HCT116 (cell line): Measurements from ENCODE around the gene CLEC16A. TPM values are rescaled to one million over a fixed set of nuclear protein-coding genes. Genes with fewer than 3 reads are reported as not detected.

Experiments used
- ATAC-seq: fragments of 200-7000 bp; cut with Tn5 transposase; 2 replicates; pipeline ENCODE4 v1.9.1; 2020; ENCODE audit warnings: mild to moderate bottlenecking, moderate library complexity
- BruUV-seq: library from RNA; stranded (reverse); fragments of 400-500 nt; replicated peaks from 2 replicates; lab custom pipeline; 2021; lab: Mats Ljungman, UMichigan
- CTCF ChIA-PET: fragments of 300-600 bp; sonication (Branson Sonifier 250); formaldehyde crosslinking; loops from one replicate; lab custom pipeline; 2021; ENCODE audit warnings: antibody characterized with exemption; lab: Charles Lee
- POLR2A ChIA-PET: fragments of 300-600, 350-600 bp; sonication (Branson Sonifier 250); formaldehyde crosslinking; loops from one replicate; lab custom pipeline; 2021; ENCODE audit warnings: antibody characterized with exemption; lab: Charles Lee
- RAD21 ChIA-PET, 2 experiments: fragments of 300-600 bp; sonication (Branson Sonifier 250); formaldehyde crosslinking; loops; one replicate each; lab custom pipeline; 2023; ENCODE audit warnings: low total read pairs in 2 of 2; ENCODE audit not compliant: uncharacterized antibody in 2 of 2, unreplicated experiment in 2 of 2, low non-redundant PET in 1 of 2; lab: Charles Lee
- DNase-seq: peaks from one replicate; pipeline ENCODE4 v3.0.0-alpha.2; 2010; ENCODE audit warnings: low read depth, low spot score
- H2AFZ ChIP-seq: fragments of 200-600 bp; shearing (Covaris generic), sonication (generic); 2 replicates; pipeline ENCODE4 v1.6.1; 2017; ENCODE audit warnings: low read depth, mixed run types, mixed read lengths, antibody characterized with exemption, low read length; ENCODE audit not compliant: poor library complexity, severe bottlenecking
- H3K27ac ChIP-seq: 2 replicates; pipeline ENCODE4 v1.5.1; 2012; ENCODE audit warnings: low read depth, low read length
- H3K27me3 ChIP-seq: fragments of 200-600 bp; sonication (generic); 2 replicates; pipeline ENCODE4 v1.6.1; 2016; ENCODE audit warnings: mixed run types, low read length, mixed read lengths; ENCODE audit not compliant: insufficient read depth
- H3K36me3 ChIP-seq, 2 experiments: fragments of 200-500 bp in 1 of 2; fragments of 200-600 bp in 1 of 2; sonication (Bioruptor generic) in 1 of 2; sonication (generic) in 1 of 2; 2 replicates each; pipeline versions ENCODE4 v1.5.1 to v1.6.1; 2014 to 2016; ENCODE audit warnings: low read length in 2 of 2, inconsistent platforms in 1 of 2, mixed read lengths in 1 of 2, mixed run types in 1 of 2; ENCODE audit not compliant: insufficient read depth in 2 of 2, control insufficient read depth in 1 of 2
- H3K4me1 ChIP-seq, 2 experiments: fragments of 200-600 bp in 1 of 2; sonication (generic) in 1 of 2; 2 replicates each; pipeline versions ENCODE4 v1.5.1 to v1.6.1; 2012 to 2017; ENCODE audit warnings: low read length in 2 of 2, inconsistent platforms in 1 of 2, mild to moderate bottlenecking in 1 of 2, mixed read lengths in 1 of 2, mixed run types in 1 of 2, moderate library complexity in 1 of 2; ENCODE audit not compliant: insufficient read depth in 2 of 2, control insufficient read depth in 1 of 2
- H3K4me2 ChIP-seq: fragments of 200-600 bp; sonication (generic); 2 replicates; pipeline ENCODE4 v1.6.1; 2017; ENCODE audit warnings: mixed run types, low read length, mixed read lengths
- H3K4me3 ChIP-seq, 2 experiments: fragments of 200-600 bp in 1 of 2; sonication (generic) in 1 of 2; replicated peaks in 1 of 2; 2 replicates each; pipeline ENCODE4 v1.5.1; 2011 to 2016; ENCODE audit warnings: low read length in 2 of 2, control low read depth in 1 of 2, low read depth in 1 of 2, mild to moderate bottlenecking in 1 of 2, mixed read lengths in 1 of 2, mixed run types in 1 of 2
- H3K79me2 ChIP-seq: fragments of 200-600 bp; sonication (generic); 2 replicates; pipeline ENCODE4 v1.6.1; 2017; ENCODE audit warnings: mild to moderate bottlenecking, mixed run types, low read length, moderate library complexity, mixed read lengths; ENCODE audit not compliant: insufficient read depth
- H3K9ac ChIP-seq: fragments of 200-600 bp; sonication (generic); 2 replicates; pipeline ENCODE4 v1.6.1; 2016; ENCODE audit warnings: low read length, mixed read lengths
- H3K9me2 ChIP-seq: fragments of 200-600 bp; sonication (generic), shearing (Covaris generic); 2 replicates; pipeline ENCODE4 v1.6.1; 2017; ENCODE audit warnings: mixed run types, mild to moderate bottlenecking, moderate library complexity; ENCODE audit not compliant: insufficient read depth
- H3K9me3 ChIP-seq, 2 experiments: fragments of 200-500 bp in 1 of 2; fragments of 200-600 bp in 1 of 2; sonication (Bioruptor generic) in 1 of 2; sonication (generic) in 1 of 2; 2 replicates each; pipeline ENCODE4 v1.6.1; 2014 to 2017; ENCODE audit warnings: low read length in 2 of 2, mixed read lengths in 2 of 2, inconsistent platforms in 1 of 2, low read depth in 1 of 2, mild to moderate bottlenecking in 1 of 2, mixed run types in 1 of 2, moderate library complexity in 1 of 2; ENCODE audit not compliant: control insufficient read depth in 1 of 2, insufficient read depth in 1 of 2
- H4K20me1 ChIP-seq: fragments of 200-600 bp; sonication (generic), shearing (Covaris generic); 2 replicates; pipeline ENCODE4 v1.6.1; 2017; ENCODE audit warnings: mixed run types, mild to moderate bottlenecking, moderate library complexity; ENCODE audit not compliant: insufficient read depth
- EZH2phosphoT487 ChIP-seq: fragments of 200-600 bp; IDR thresholded peaks from 2 replicates; pipeline ENCODE4 v1.6.1; 2018; ENCODE audit warnings: antibody characterized with exemption, borderline replicate concordance
- JUND ChIP-seq: IDR thresholded peaks from 2 replicates; pipeline ENCODE4 v1.6.1; 2012
- POLR2AphosphoS5 ChIP-seq: IDR thresholded peaks from 2 replicates; pipeline ENCODE4 v1.6.1; 2011; ENCODE audit warnings: mild to moderate bottlenecking, low read depth, low read length, moderate library complexity
- intact Hi-C: fragments of 100-400 bp; cut with micrococcal nuclease; formaldehyde crosslinking; loops from 2 replicates; pipeline ENCODE4 v1.10.0; 2022
- total RNA-seq: library from RNA; stranded (reverse); gene quantifications from one replicate; pipeline ENCODE4 v1.2.1, GENCODE V29; 2021; ENCODE audit not compliant: unreplicated experiment
- TF ChIP-seq, protein P1 (sequence below): IDR thresholded peaks from 2 replicates; pipeline ENCODE4 v1.6.1; 2012; ENCODE audit warnings: low read depth
- TF ChIP-seq, protein P2 (sequence below): IDR thresholded peaks from 2 replicates; pipeline ENCODE4 v1.6.1; 2011; ENCODE audit warnings: mild to moderate bottlenecking, low read length, moderate library complexity; ENCODE audit not compliant: insufficient replicate concordance; ENCODE audit errors: extremely low read depth

Gene CLEC16A
- total RNA-seq, 1 experiment from 2014 or later, result 18.0 TPM

DNA sequence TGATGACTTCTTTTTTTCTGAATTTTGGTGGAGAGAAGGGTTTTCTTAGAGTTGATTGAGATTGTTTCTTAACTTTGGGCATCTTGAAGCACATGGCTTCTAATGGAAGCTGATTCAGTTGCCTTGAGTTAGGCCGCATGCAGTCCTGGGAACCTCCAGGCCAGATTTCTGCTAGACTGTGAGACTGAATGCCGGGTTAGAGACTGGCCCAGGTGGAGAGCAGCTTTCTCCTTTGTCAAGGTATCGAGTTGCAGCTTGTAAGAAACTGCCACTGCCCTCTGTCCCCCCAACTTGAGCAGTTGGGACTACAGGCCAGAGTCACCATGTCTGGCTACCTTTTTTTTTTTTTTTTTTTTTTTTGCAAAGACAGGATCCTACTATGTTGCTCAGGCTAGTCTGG lies 77.6 kb downstream of the CLEC16A start:
- no peak overlapping the region for H3K9ac ChIP-seq
- no peaks in the 10 kb centered on the region for H4K20me1 ChIP-seq
- TF ChIP-seq, protein P1, sequence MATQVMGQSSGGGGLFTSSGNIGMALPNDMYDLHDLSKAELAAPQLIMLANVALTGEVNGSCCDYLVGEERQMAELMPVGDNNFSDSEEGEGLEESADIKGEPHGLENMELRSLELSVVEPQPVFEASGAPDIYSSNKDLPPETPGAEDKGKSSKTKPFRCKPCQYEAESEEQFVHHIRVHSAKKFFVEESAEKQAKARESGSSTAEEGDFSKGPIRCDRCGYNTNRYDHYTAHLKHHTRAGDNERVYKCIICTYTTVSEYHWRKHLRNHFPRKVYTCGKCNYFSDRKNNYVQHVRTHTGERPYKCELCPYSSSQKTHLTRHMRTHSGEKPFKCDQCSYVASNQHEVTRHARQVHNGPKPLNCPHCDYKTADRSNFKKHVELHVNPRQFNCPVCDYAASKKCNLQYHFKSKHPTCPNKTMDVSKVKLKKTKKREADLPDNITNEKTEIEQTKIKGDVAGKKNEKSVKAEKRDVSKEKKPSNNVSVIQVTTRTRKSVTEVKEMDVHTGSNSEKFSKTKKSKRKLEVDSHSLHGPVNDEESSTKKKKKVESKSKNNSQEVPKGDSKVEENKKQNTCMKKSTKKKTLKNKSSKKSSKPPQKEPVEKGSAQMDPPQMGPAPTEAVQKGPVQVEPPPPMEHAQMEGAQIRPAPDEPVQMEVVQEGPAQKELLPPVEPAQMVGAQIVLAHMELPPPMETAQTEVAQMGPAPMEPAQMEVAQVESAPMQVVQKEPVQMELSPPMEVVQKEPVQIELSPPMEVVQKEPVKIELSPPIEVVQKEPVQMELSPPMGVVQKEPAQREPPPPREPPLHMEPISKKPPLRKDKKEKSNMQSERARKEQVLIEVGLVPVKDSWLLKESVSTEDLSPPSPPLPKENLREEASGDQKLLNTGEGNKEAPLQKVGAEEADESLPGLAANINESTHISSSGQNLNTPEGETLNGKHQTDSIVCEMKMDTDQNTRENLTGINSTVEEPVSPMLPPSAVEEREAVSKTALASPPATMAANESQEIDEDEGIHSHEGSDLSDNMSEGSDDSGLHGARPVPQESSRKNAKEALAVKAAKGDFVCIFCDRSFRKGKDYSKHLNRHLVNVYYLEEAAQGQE, result no peak
- TF ChIP-seq POLR2AphosphoS5 (no peak), JUND (no peak), EZH2phosphoT487 (no peak)
- TF ChIP-seq, protein P2, sequence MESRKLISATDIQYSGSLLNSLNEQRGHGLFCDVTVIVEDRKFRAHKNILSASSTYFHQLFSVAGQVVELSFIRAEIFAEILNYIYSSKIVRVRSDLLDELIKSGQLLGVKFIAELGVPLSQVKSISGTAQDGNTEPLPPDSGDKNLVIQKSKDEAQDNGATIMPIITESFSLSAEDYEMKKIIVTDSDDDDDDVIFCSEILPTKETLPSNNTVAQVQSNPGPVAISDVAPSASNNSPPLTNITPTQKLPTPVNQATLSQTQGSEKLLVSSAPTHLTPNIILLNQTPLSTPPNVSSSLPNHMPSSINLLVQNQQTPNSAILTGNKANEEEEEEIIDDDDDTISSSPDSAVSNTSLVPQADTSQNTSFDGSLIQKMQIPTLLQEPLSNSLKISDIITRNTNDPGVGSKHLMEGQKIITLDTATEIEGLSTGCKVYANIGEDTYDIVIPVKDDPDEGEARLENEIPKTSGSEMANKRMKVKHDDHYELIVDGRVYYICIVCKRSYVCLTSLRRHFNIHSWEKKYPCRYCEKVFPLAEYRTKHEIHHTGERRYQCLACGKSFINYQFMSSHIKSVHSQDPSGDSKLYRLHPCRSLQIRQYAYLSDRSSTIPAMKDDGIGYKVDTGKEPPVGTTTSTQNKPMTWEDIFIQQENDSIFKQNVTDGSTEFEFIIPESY, result no peak
- TF ChIP-seq, all 23 proteins: peak for 0
- Histone ChIP-seq H3K4me3 (no peak overlapping the region), H3K27me3 (no peaks in the 10 kb centered on the region), H3K27ac (no peak overlapping the region), H3K4me1 (peaks cover 5 to 23% of the 10 kb centered on the region in 2 experiments; a peak in 3 of 4 replicates), H2AFZ (no peak overlapping the region), H3K9me3 (no peaks in the 10 kb centered on the region), H3K79me2 (no peaks in the 10 kb centered on the region), H3K36me3 (no peaks in the 10 kb centered on the region), H3K9me2 (no peaks in the 10 kb centered on the region), H3K4me2 (no peak overlapping the region)
- no TSS peak for BruUV-seq
- ChIA-PET CTCF (interaction anchor here (0.7 kb wide), 1 partner anchor 39 kb away, joined by 3 read pairs; no protein-coding TSS in a partner anchor), RAD21 (no interaction called here), POLR2A (no interaction called here)
- intact Hi-C loops, result no loop called here
- ATAC-seq (no peak), DNase-seq (no peak)
